ENCODE data around the gene DLK1. TPM values are rescaled to one million over a fixed set of nuclear protein-coding genes. Genes with fewer than 3 reads are reported as not detected.

The DLK1 gene
- total RNA-seq, 1 donor from 2014 or later, result 4.4 TPM

DNA sequence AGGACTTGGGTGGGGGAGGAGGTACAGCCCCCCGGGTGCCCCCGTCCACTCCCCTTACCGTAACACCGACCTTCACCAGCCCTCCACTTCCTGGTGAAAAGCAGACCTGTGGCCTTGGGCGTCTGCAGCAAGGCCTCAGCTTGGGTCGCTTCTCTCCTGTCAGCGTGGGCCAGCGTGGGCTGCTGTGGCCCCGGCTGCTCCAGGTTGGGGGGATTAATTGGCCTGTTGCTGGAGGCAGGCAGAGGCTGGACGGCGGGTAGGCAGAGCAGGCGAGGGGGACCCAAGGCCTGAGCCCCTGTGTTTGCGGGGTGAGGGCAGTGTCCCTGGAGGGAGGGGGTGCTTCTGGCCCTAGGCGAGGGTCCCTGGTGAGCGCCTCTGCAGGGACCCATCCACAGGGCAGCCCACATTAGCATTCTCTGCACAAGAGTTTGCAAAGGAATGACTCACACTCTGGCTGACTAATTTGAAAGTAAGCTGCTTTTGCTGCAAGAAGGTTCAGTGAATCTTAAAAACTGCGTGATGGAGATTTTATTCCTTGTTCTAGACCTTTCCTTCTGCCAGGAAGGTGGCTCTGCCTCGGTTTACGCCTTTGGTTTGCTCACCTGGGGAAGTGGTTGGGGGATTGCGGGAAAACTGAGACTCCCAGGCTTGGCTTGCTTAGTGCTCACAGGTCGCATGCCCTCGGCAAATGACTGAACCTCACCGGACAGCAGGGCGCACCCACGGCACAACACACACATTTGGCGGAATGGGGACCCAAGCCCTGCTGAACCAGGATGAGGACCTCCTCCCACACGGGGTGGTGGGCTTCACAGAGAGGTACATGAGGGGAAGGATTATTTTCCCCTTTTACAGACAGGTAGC lies 37.9 kb upstream of the DLK1 start:
- peaks cover 45% of the 10 kb centered on the region for H3K4me1 Mint-ChIP-seq
- no peaks in the 10 kb centered on the region for H3K9me3 Mint-ChIP-seq
- no peak for DNase-seq (ENCODE audit: low read depth, low spot score)
- TF ChIP-seq, protein P1, sequence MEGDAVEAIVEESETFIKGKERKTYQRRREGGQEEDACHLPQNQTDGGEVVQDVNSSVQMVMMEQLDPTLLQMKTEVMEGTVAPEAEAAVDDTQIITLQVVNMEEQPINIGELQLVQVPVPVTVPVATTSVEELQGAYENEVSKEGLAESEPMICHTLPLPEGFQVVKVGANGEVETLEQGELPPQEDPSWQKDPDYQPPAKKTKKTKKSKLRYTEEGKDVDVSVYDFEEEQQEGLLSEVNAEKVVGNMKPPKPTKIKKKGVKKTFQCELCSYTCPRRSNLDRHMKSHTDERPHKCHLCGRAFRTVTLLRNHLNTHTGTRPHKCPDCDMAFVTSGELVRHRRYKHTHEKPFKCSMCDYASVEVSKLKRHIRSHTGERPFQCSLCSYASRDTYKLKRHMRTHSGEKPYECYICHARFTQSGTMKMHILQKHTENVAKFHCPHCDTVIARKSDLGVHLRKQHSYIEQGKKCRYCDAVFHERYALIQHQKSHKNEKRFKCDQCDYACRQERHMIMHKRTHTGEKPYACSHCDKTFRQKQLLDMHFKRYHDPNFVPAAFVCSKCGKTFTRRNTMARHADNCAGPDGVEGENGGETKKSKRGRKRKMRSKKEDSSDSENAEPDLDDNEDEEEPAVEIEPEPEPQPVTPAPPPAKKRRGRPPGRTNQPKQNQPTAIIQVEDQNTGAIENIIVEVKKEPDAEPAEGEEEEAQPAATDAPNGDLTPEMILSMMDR (conservative IDR thresholded peaks at IDR 0.05), result no peak
- H3K36me3 Mint-ChIP-seq (ENCODE audit: low read depth), result no peaks in the 10 kb centered on the region
- no peaks in the 10 kb centered on the region for H3K27me3 Mint-ChIP-seq (ENCODE audit: low read depth)
- peak overlapping the region; percentile 82 for H3K27ac Mint-ChIP-seq (ENCODE audit: unreplicated experiment)
- H3K4me3 Mint-ChIP-seq, result no peak overlapping the region

DNA sequence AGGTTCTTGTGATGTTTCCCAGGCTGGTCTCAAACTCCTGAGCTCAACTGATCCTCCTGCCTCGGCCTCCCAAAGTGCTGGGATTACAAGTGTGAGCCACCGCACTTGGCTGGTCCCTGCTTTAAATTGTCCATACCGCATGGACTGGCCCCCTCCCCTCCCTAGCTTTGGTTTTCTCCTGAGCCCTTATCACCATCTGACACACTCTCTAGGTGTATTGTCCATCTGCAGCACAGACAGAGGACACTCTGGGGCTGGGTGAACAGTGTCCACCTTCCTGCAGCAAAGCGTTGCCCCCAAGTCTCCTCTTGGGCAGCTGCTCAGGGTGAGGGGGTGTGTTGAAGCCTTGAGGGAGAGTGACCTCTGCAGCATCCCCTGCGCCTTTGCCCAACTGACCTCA lies 36.0 kb upstream of the DLK1 start:
- TF ChIP-seq, protein P1 (conservative IDR thresholded peaks at IDR 0.05), result no peak
- DNase-seq (ENCODE audit: low read depth, low spot score), result no peak
- Mint-ChIP-seq H3K27ac (ENCODE audit: unreplicated experiment) (no peak overlapping the region), H3K4me3 (no peak overlapping the region), H3K27me3 (ENCODE audit: low read depth) (no peaks in the 10 kb centered on the region), H3K9me3 (no peaks in the 10 kb centered on the region), H3K4me1 (peaks cover 41% of the 10 kb centered on the region), H3K36me3 (ENCODE audit: low read depth) (no peaks in the 10 kb centered on the region)

DNA sequence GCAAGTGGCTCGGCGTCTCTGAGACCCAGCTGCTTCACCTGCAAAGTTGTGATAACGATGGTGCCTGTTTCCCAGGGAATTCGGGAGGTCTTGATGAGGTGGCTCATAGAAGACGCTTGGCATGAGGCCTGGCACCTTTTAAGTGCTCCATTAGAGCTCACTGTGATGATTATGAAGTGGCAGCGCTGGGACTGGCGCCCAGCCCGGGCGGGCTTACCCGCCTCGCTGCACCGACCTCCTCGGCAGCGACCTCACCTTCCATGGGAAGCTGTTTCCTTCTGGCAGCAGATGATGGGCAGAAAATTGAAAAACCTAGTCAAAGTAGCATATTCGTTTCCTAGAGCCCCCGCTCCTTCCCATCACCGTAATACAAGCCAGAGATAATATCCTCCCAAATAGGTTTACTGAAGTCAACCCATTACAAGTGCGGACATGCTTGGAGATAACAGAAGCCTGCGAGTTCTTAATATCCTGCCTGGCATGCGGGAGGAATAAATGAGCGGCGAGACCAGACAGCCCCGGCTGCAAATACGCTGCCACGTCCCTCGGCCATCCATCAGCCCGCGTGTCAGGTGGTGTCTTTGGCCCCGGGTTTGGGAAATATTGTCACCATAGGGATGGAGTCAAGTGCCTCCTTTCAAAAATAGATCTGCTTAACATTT lies 35.2 kb upstream of the DLK1 start:
- H3K9me3 Mint-ChIP-seq, result no peaks in the 10 kb centered on the region
- H3K4me1 Mint-ChIP-seq, result peaks cover 49% of the 10 kb centered on the region
- TF ChIP-seq, protein P1 (conservative IDR thresholded peaks at IDR 0.05), result no peak
- no peaks in the 10 kb centered on the region for H3K36me3 Mint-ChIP-seq (ENCODE audit: low read depth)
- no peak overlapping the region for H3K4me3 Mint-ChIP-seq
- H3K27ac Mint-ChIP-seq (ENCODE audit: unreplicated experiment), result peak overlapping the region; percentile 54
- H3K27me3 Mint-ChIP-seq (ENCODE audit: low read depth), result peaks cover 2% of the 10 kb centered on the region
- no peak for DNase-seq (ENCODE audit: low read depth, low spot score)

DNA sequence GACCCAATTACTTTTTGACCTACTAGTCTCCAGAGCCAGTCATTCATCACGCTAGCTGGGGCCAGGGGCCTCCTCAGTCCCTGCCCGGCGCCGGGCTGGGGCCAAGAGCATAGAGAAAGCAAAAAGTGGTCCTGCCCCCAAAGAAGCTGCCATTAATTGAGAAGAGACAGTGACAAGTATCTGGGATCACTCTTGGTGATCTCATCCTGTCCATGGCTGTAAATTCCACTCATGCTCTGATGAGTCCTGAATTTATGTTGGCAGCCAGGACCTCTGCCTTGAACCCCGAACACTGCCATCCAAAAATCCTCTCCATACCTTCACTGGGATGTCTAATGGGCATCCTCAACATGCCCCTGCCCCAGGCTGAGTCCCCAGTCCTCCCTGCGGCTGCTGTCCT lies 34.4 kb upstream of the DLK1 start:
- Mint-ChIP-seq H3K9me3 (no peaks in the 10 kb centered on the region), H3K27ac (ENCODE audit: unreplicated experiment) (peak overlapping the region; percentile 21), H3K4me1 (peaks cover 50% of the 10 kb centered on the region), H3K4me3 (no peak overlapping the region), H3K27me3 (ENCODE audit: low read depth) (peaks cover 2% of the 10 kb centered on the region), H3K36me3 (ENCODE audit: low read depth) (no peaks in the 10 kb centered on the region)
- TF ChIP-seq, protein P1 (conservative IDR thresholded peaks at IDR 0.05), result no peak
- DNase-seq (ENCODE audit: low read depth, low spot score), result no peak

DNA sequence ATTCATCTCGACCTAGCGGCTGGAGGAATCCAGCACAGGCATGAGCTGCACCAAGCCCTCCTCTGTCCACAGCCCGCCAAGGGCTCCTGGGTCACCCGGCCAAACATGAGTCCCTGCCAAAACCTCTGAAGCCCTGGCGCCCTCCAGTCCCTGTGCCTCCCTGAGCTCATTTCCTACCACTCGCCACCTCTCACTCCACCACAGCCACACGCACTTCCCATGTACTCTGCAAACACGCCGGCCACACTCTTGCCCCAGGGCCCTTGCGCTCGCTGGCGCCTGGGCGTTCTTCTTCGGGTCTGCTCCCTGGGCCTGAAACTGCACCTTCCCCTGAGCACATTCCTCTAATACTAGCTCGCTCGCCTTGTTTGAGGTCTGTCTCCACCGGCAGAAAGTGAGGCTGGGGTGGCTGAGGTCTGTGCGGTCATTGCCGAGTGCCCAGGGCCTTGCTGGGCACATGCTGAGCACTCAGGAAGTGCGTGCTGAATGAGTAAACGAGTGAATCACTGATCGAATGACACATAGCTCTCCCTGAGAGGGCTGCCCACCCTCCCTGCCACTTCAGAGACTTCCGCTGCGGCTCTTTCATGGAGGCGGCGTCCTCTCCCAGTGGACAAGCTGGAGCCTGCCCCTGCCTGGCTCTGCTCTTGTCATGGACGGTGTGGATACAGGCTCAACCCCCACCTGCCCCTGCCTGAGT lies 33.7 kb upstream of the DLK1 start:
- DNase-seq (ENCODE audit: low read depth, low spot score), result no peak
- TF ChIP-seq, protein P1 (conservative IDR thresholded peaks at IDR 0.05), result no peak
- no peaks in the 10 kb centered on the region for H3K36me3 Mint-ChIP-seq (ENCODE audit: low read depth)
- H3K4me3 Mint-ChIP-seq, result no peak overlapping the region
- H3K4me1 Mint-ChIP-seq, result peaks cover 43% of the 10 kb centered on the region
- H3K27me3 Mint-ChIP-seq (ENCODE audit: low read depth), result peaks cover 2% of the 10 kb centered on the region
- peak overlapping the region; percentile 21 for H3K27ac Mint-ChIP-seq (ENCODE audit: unreplicated experiment)
- no peaks in the 10 kb centered on the region for H3K9me3 Mint-ChIP-seq

Measured in neural crest cell (in vitro differentiated cells).